MCF 10A (cell line): ENCODE measurements around the gene ABCB8. TPM values are rescaled to one million over a fixed set of nuclear protein-coding genes. Genes with fewer than 3 reads are reported as not detected.

Experiments used
- BruUV-seq: library from RNA; stranded (reverse); fragments of 400-500 nt; replicated peaks from 2 replicates; lab custom pipeline; 2021; lab: Mats Ljungman, UMichigan
- CTCF ChIA-PET: fragments of 300-600 bp; sonication (Branson Sonifier 250); formaldehyde crosslinking; extraction: SDS; loops from one replicate; lab custom pipeline; 2021; ENCODE audit warnings: antibody characterized with exemption, inconsistent platforms; lab: Yijun Ruan, JAX
- POLR2A ChIA-PET: fragments of 300-600, 350-650 bp; sonication (Branson Sonifier 250); formaldehyde crosslinking; extraction: SDS; loops from one replicate; lab custom pipeline; 2020; ENCODE audit warnings: antibody characterized with exemption, inconsistent platforms; lab: Yijun Ruan, JAX
- DNase-seq: peaks from one replicate; pipeline ENCODE4 v3.0.0-alpha.2; 2018; ENCODE audit not compliant: unreplicated experiment
- H3K27ac Mint-ChIP-seq: one replicate; pipeline ENCODE4 v1.8.0; 2022; ENCODE audit warnings: mild to moderate bottlenecking, low read depth, mixed read lengths; ENCODE audit not compliant: unreplicated experiment
- H3K27me3 Mint-ChIP-seq: one replicate; pipeline ENCODE4 v1.8.0; 2022; ENCODE audit warnings: mixed read lengths; ENCODE audit not compliant: insufficient read depth, unreplicated experiment
- H3K36me3 Mint-ChIP-seq: one replicate; pipeline ENCODE4 v1.8.0; 2022; ENCODE audit warnings: mild to moderate bottlenecking, moderate library complexity, mixed read lengths; ENCODE audit not compliant: insufficient read depth, unreplicated experiment
- H3K4me1 Mint-ChIP-seq: one replicate; pipeline ENCODE4 v1.8.0; 2022; ENCODE audit warnings: mixed read lengths; ENCODE audit not compliant: insufficient read depth, unreplicated experiment
- H3K4me3 Mint-ChIP-seq: one replicate; pipeline ENCODE4 v1.8.0; 2022; ENCODE audit warnings: mild to moderate bottlenecking, moderate library complexity, mixed read lengths; ENCODE audit not compliant: unreplicated experiment
- H3K9me3 Mint-ChIP-seq: one replicate; pipeline ENCODE4 v1.8.0; 2022; ENCODE audit warnings: mixed read lengths; ENCODE audit not compliant: unreplicated experiment
- intact Hi-C: fragments of 100-400 bp; cut with micrococcal nuclease; formaldehyde crosslinking; loops from 2 replicates; pipeline ENCODE4 v1.14.1; 2022
- total RNA-seq: library from RNA; stranded (reverse); gene quantifications from 2 replicates; pipeline ENCODE4 v1.2.3, GENCODE V29; 2022
- TF ChIP-seq, protein P1 (sequence below): fragments of 200-600 bp; IDR thresholded peaks from one replicate; pipeline ENCODE4 v1.8.0; 2022; ENCODE audit warnings: antibody characterized with exemption, mild to moderate bottlenecking; ENCODE audit not compliant: unreplicated experiment

Gene ABCB8
- total RNA-seq, 1 experiment from 2014 or later: 73.4 TPM

DNA sequence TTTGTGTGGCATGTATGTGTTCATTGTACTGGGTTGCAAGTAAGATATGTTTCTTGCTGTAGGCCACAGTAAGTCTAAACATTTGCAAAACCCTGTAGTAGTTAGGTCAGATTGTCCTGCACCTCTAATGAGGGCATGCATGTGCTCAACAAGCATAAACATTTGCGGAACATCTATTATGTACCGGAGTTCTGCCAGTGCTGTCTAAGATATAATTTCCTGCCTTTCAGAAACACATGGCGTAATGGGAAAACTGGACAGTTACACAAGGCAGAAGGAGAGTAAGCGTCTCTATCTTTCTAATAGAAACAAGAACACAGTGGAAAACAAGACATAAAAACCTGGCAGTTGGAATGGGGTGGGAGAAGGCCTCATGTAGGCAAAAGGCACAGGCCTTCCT, 2.8 kb downstream of the ABCB8 start:
- TF ChIP-seq, protein P1, sequence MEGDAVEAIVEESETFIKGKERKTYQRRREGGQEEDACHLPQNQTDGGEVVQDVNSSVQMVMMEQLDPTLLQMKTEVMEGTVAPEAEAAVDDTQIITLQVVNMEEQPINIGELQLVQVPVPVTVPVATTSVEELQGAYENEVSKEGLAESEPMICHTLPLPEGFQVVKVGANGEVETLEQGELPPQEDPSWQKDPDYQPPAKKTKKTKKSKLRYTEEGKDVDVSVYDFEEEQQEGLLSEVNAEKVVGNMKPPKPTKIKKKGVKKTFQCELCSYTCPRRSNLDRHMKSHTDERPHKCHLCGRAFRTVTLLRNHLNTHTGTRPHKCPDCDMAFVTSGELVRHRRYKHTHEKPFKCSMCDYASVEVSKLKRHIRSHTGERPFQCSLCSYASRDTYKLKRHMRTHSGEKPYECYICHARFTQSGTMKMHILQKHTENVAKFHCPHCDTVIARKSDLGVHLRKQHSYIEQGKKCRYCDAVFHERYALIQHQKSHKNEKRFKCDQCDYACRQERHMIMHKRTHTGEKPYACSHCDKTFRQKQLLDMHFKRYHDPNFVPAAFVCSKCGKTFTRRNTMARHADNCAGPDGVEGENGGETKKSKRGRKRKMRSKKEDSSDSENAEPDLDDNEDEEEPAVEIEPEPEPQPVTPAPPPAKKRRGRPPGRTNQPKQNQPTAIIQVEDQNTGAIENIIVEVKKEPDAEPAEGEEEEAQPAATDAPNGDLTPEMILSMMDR: no peak
- no peak overlapping the region for H3K4me3 Mint-ChIP-seq
- CTCF ChIA-PET: interaction anchor here (2.1 kb wide), 1 partner anchor 80 kb away, joined by 8 read pairs; no protein-coding TSS in a partner anchor
- intact Hi-C loops: no loop called here
- H3K36me3 Mint-ChIP-seq: peaks cover 18% of the 10 kb centered on the region
- DNase-seq: no peak
- no peaks in the 10 kb centered on the region for H3K27me3 Mint-ChIP-seq
- no TSS peak for BruUV-seq
- peaks cover 29% of the 10 kb centered on the region for H3K4me1 Mint-ChIP-seq
- H3K27ac Mint-ChIP-seq: no peak overlapping the region
- H3K9me3 Mint-ChIP-seq: no peaks in the 10 kb centered on the region
- POLR2A ChIA-PET: no interaction called here

DNA sequence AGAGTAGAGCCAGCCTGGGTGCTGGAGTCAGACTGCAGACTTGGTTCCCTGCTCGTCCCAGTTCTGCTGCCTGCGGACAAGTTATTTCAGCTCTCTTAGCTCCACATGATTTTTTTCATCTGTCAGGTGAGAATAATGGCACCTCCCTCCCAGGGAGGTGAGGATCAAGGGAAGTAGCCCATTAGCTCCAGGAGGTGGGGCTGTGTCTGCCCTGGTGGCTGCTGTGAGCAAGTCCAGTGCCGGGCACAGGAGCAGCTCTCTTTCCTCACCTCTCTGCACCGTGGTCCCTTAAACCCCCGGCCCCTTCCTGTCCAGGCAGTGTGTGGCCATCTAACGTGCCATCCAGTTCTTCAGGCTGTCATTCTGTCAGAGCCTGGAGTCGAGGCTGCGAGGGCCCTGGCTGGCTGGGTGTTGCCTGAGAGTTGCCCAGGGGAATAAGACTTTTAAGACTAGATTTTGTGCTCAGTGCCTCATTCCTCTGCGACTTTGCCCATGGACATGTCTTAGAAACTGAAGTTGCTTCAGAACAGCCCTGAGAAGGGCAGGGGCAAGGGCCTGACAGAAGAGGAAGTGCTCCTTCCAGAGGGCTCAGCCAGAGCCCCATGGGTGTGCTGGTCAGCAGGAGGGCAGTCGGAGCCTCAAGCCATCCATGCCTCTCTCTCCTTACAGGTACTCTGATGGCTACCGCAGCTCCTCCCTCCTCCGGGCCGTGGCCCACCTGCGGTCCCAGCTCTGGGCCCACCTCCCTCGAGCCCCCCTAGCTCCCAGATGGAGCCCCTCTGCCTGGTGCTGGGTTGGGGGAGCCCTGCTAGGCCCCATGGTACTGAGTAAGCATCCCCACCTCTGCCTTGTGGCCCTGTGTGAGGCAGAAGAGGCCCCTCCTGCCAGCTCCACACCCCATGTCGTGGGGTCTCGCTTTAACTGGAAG, 5.0 kb downstream of the ABCB8 start:
- peaks cover 12% of the 10 kb centered on the region for H3K4me1 Mint-ChIP-seq
- peaks cover 25% of the 10 kb centered on the region for H3K36me3 Mint-ChIP-seq
- no peak for DNase-seq
- intact Hi-C loops: no loop called here
- ChIA-PET POLR2A (interaction anchor here (0.6 to 0.7 kb wide), 2 partner anchors 45 to 51 kb away, joined by 3 read pairs; no protein-coding TSS in a partner anchor), CTCF (interaction anchor here (0.5 to 2.1 kb wide), 5 partner anchors 18 to 722 kb away, joined by 3 to 8 read pairs (median 5); no protein-coding TSS in a partner anchor)
- BruUV-seq: no TSS peak
- TF ChIP-seq, protein P1: no peak
- no peak overlapping the region for H3K4me3 Mint-ChIP-seq
- H3K9me3 Mint-ChIP-seq: no peaks in the 10 kb centered on the region
- no peaks in the 10 kb centered on the region for H3K27me3 Mint-ChIP-seq
- H3K27ac Mint-ChIP-seq: no peak overlapping the region

DNA sequence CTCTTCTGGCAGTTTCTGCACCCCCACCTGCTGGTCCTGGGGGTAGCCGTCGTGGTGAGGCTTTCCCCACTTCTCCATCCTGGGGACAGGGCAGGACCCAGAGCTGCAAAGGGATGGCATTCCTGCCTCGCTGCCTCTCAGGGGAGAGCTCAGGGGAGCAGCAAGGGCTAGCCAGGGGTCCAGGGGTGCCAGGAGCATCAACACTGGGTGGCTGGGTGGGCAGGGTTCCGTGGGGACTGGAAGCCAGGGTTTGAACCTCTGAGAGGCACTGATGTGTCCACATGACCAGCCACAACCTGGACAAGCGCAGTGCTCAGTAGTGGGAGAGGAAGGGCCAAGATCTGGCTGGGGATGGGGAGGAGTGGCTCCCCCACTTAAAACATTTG, 5.6 kb downstream of the ABCB8 start:
- BruUV-seq: no TSS peak
- no peak overlapping the region for H3K4me3 Mint-ChIP-seq
- POLR2A ChIA-PET: interaction anchor here (0.6 kb wide), 1 partner anchor 44 kb away, joined by 3 read pairs; no protein-coding TSS in a partner anchor
- peaks cover 20% of the 10 kb centered on the region for H3K36me3 Mint-ChIP-seq
- intact Hi-C loops: no loop called here
- DNase-seq: no peak
- no peak overlapping the region for H3K27ac Mint-ChIP-seq
- peaks cover 13% of the 10 kb centered on the region for H3K4me1 Mint-ChIP-seq
- CTCF ChIA-PET: interaction anchor here (0.7 to 0.8 kb wide), 3 partner anchors 54 to 136 kb away, joined by 3 to 4 read pairs (median 3); no protein-coding TSS in a partner anchor
- no peaks in the 10 kb centered on the region for H3K27me3 Mint-ChIP-seq
- no peaks in the 10 kb centered on the region for H3K9me3 Mint-ChIP-seq
- TF ChIP-seq, protein P1: no peak
